Occipital lobe (tissue), 2 donors: ENCODE measurements around the gene CST5. TPM values are rescaled to one million over a fixed set of nuclear protein-coding genes. Genes with fewer than 3 reads are reported as not detected.
"Not testable (repeated sequence)": the region's sequence is repeated elsewhere in the genome, so short reads cannot be mapped to it uniquely, and the experiment has no call there.

Experiments used
- DNase-seq: peaks from one replicate; lab custom pipeline; 2025; lab: John Stamatoyannopoulos, UW
- total RNA-seq: library from RNA; depleted of rRNA; stranded (reverse); fragments of >200 nt; gene quantifications from one replicate; pipeline ENCODE4 v1.2.3, GENCODE V29; 2014

Gene CST5
- total RNA-seq, 1 donor from 2014 or later, result not detected

DNA sequence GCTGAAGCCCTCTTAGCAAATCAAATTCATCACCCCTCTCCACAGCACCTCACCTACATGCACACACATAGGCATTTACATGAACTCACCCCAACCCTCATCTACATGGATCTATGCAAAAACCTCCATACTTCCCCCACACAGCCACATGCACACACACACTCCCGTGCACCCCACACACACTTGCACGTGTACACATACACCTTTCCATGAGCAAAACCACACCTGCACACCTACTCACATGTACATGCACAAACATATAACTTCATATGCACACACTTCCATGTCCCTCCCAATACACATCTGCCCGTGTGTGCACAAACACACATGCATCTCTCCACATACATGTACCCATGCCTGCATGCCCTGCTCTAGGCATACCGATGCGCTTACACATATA, 23.3 kb downstream of the CST5 start:
- DNase-seq, result no peak

GRCh38 chr20:23841693-23842092, 37.9 kb downstream of the CST5 start:
- DNase-seq, result no peak

- DNase-seq, result no peak
Measured at GRCh38 chr20:23835716-23836115, 43.8 kb downstream of the CST5 start.

- DNase-seq, result no peak
Measured at GRCh38 chr20:23832775-23833513, 46.6 kb downstream of the CST5 start.

DNA sequence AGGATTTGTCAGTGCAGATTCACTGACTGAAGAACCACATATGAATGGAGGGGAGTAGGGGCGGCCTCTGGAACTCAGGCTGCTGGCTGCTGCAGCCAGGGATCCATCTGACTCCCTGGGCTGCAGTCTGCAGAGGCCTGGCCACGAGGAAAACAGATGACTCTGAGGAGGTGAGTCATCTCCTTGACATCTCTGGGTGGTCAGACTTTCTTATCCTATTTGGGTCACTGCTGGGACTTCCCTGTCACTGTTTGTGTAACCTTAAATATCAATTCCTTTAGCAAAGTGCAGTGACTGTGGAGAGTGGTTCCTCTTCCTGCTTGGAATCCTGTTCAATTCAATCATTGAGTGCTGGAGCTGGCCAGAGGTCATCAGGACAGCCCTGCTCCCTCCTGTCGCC, 47.6 kb downstream of the CST5 start:
- not testable (repeated sequence) for DNase-seq

DNA sequence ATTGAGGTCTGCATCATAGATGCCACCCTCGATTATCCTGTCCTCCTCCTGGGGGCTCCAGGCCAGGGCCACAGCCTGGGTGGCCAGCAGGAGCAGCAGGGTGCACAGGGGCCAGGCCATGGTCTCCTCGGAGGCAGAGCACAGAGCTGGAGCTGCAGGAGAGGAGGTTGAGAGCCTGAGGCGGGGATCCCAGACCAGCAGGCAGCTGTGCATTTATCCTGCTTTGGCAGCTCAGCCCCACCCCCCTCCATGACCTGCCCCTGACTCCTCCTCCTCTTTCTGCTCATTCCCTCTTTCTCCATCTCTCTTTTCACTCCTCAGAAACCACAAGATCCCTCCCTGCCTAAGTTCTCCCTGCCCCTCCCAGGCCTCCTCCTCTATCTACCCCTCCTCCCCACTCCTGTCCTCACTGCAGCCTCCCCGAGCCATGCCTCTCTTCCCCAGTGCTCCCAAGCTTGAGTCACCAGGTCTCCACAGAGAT, 53.0 kb downstream of the CST5 start, which contains the start of gene CST2:
Gene CST2 (minus strand): TSS at position 189 of the 481 bp plus-strand sequence. CDS start 69 bp downstream, at position 120.
- no peak for DNase-seq

Other genes starting within 250 kb of the CST5 start
- 104 TPM for gene CST3, start 241.8 kb downstream of the CST5 start, total RNA-seq
- not detected for gene CST4, start 190.7 kb downstream of the CST5 start, total RNA-seq
- gene CST1, start 128.8 kb downstream of the CST5 start, total RNA-seq, result not detected
- gene CST2, start 53.0 kb downstream of the CST5 start, total RNA-seq, result not detected
- not detected for gene GGTLC1, start 109.0 kb upstream of the CST5 start, total RNA-seq